Uterus (tissue), 4 donors: Measurements from ENCODE around the gene PIP4K2A. TPM values are rescaled to one million over a fixed set of nuclear protein-coding genes. Genes with fewer than 3 reads are reported as not detected.

ENCODE experiments used
- DNase-seq, 2 donors: peaks; one replicate each; pipeline ENCODE4 v3.0.0-alpha.2; 2019 to 2020
- H3K27ac ChIP-seq, 2 donors: fragments of 200-600 bp; sonication (generic); 1 replicate in 1 of 2; 2 replicates in 1 of 2; pipeline ENCODE4 v1.5.1; 2016 to 2018
- H3K27me3 ChIP-seq, 2 donors: fragments of 200-600 bp; sonication (generic); one replicate each; pipeline ENCODE4 v1.5.1; 2018 to 2019; ENCODE audit warnings: control low read depth in 1 of 2
- H3K36me3 ChIP-seq, 2 donors: fragments of 200-600 bp; sonication (generic); one replicate each; pipeline ENCODE4 v1.5.1; 2019; ENCODE audit warnings: control low read depth in 1 of 2
- H3K4me1 ChIP-seq, 2 donors: fragments of 200-600 bp; sonication (generic); one replicate each; pipeline ENCODE4 v1.5.1; 2018 to 2019; ENCODE audit warnings: control low read depth in 1 of 2
- H3K4me3 ChIP-seq, 2 donors: fragments of 200-600 bp; sonication (generic); 1 replicate in 1 of 2; 2 replicates in 1 of 2; pipeline ENCODE4 v1.5.1; 2018 to 2019; ENCODE audit warnings: mild to moderate bottlenecking in 1 of 2
- H3K9me3 ChIP-seq, 2 donors: fragments of 200-600 bp; sonication (generic); one replicate each; pipeline ENCODE4 v1.5.1; 2019; ENCODE audit warnings: control low read depth in 1 of 2
- POLR2A ChIP-seq, 2 donors: fragments of 450-650 bp; IDR thresholded peaks; one replicate each; pipeline ENCODE4 v1.6.1; 2016; ENCODE audit warnings: antibody characterized with exemption in 2 of 2, mild to moderate bottlenecking in 1 of 2, moderate library complexity in 1 of 2
- intact Hi-C: fragments of 100-400 bp; cut with DNase I; formaldehyde crosslinking; loops from one replicate; pipeline ENCODE4 v1.15.1; 2023; ENCODE audit warnings: low total_unique reads
- total RNA-seq, 4 donors: library from RNA; depleted of rRNA in 3 of 4; stranded (reverse); fragments of >200 nt in 3 of 4; gene quantifications; one replicate each; pipeline versions ENCODE4 v1.1.0 to v1.2.4, GENCODE V29; 2014 to 2023
- TF ChIP-seq, protein P1 (sequence below), 4 experiments: fragments of 200-600 bp in 2 of 4; fragments of 450-650 bp in 2 of 4; sonication (generic) in 2 of 4; IDR thresholded peaks; one replicate each; pipeline ENCODE4 v1.5.1; 2016 to 2019; ENCODE audit warnings: antibody characterized with exemption in 4 of 4, mild to moderate bottlenecking in 2 of 4, moderate library complexity in 1 of 4
- donor health status: DM: yes; HTN: yes; CAD: no.

Gene PIP4K2A
- total RNA-seq, 4 donors from 2014 or later: 17.4 to 42.4 (median 22.0) TPM

DNA sequence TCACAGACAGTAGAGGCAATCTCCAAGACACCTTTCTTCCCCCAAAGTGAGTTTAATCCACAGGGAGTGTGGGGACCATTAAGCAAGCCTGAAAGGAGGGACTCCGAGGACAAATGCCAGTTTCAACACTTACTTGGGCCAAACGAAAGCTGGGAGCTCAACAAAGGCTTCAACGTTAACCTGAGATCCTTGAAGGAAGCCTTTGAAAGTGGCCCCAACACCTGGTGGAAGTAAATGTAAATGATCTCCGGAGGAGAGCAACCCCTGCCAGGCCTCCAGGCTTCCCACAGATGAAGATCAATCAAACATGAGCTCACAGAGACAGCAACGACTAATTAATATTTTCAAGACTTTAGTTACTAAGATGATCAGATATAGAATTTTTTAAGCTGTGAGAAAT lies 103.8 kb downstream of the PIP4K2A start:
- no peak overlapping the region for H3K4me3 ChIP-seq
- TF ChIP-seq, protein P1, sequence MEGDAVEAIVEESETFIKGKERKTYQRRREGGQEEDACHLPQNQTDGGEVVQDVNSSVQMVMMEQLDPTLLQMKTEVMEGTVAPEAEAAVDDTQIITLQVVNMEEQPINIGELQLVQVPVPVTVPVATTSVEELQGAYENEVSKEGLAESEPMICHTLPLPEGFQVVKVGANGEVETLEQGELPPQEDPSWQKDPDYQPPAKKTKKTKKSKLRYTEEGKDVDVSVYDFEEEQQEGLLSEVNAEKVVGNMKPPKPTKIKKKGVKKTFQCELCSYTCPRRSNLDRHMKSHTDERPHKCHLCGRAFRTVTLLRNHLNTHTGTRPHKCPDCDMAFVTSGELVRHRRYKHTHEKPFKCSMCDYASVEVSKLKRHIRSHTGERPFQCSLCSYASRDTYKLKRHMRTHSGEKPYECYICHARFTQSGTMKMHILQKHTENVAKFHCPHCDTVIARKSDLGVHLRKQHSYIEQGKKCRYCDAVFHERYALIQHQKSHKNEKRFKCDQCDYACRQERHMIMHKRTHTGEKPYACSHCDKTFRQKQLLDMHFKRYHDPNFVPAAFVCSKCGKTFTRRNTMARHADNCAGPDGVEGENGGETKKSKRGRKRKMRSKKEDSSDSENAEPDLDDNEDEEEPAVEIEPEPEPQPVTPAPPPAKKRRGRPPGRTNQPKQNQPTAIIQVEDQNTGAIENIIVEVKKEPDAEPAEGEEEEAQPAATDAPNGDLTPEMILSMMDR (IDR thresholded peaks at IDR 0.05): no peak
- TF ChIP-seq POLR2A (IDR thresholded peaks at IDR 0.05): no peak
- no peaks in the 10 kb centered on the region for H3K9me3 ChIP-seq
- no peaks in the 10 kb centered on the region for H3K27me3 ChIP-seq
- intact Hi-C loops: no loop called here
- no peak for DNase-seq
- H3K4me1 ChIP-seq: no peaks in the 10 kb centered on the region
- no peaks in the 10 kb centered on the region for H3K36me3 ChIP-seq
- no peak overlapping the region for H3K27ac ChIP-seq

DNA sequence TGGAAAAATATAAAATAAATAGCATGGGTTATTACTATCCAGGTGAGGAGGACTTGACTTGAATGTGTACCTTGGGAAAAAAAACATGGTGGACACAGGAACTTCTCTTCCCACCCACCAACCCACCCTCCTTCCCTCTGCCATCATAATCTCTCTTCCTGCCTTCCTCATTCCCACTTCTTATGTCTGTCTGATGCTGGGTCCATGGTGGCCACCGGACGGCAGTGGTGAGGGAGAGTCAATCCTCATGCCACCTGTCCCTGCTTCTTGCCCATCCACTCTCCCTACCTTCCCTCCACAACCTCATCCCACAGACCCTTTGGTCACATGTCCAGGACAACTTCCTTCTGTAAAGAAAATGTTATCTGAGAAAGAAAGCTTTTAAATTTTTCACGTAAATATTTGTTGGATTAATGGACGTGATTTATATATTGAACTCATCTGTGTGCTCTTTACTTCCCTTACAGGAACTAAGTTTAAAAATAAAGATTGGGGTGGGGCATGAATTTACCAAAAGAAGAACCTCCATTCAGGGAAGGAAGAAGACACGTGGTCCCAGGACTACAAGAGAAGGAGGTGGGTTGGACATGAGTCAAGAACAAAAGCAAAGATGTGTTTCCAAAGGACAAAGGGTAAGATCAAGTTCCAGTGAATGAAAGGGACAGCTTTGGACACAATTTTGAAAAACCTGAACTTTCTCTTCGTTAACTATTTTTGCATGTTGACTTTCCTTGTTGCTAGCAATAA lies 104.5 kb downstream of the PIP4K2A start:
- H3K4me3 ChIP-seq: no peak overlapping the region
- no peak for DNase-seq
- intact Hi-C loops: no loop called here

GRCh38 chr10:22609251-22609650 lies 105.1 kb downstream of the PIP4K2A start:
- no peak for TF ChIP-seq POLR2A (IDR thresholded peaks at IDR 0.05)
- TF ChIP-seq, protein P1 (IDR thresholded peaks at IDR 0.05): no peak
- H3K36me3 ChIP-seq: no peaks in the 10 kb centered on the region
- DNase-seq: no peak
- no peak overlapping the region for H3K4me3 ChIP-seq
- no peak overlapping the region for H3K27ac ChIP-seq
- H3K9me3 ChIP-seq: no peaks in the 10 kb centered on the region
- H3K27me3 ChIP-seq: no peaks in the 10 kb centered on the region
- H3K4me1 ChIP-seq: no peaks in the 10 kb centered on the region
- intact Hi-C loops: no loop called here

More for the DNA sequence above, 104.5 kb downstream of the PIP4K2A start:
- H3K4me1 ChIP-seq: no peaks in the 10 kb centered on the region
- no peaks in the 10 kb centered on the region for H3K27me3 ChIP-seq
- no peak overlapping the region for H3K27ac ChIP-seq
- H3K36me3 ChIP-seq: no peaks in the 10 kb centered on the region
- H3K9me3 ChIP-seq: no peaks in the 10 kb centered on the region
- no peak for TF ChIP-seq POLR2A (IDR thresholded peaks at IDR 0.05)
- TF ChIP-seq, protein P1 (IDR thresholded peaks at IDR 0.05): no peak

GRCh38 chr10:22607261-22607660 lies 107.1 kb downstream of the PIP4K2A start:
- no peaks in the 10 kb centered on the region for H3K9me3 ChIP-seq
- H3K27me3 ChIP-seq: no peaks in the 10 kb centered on the region
- intact Hi-C loops: no loop called here
- no peaks in the 10 kb centered on the region for H3K4me1 ChIP-seq
- H3K27ac ChIP-seq: no peak overlapping the region
- no peak overlapping the region for H3K4me3 ChIP-seq
- TF ChIP-seq, protein P1 (IDR thresholded peaks at IDR 0.05): no peak
- TF ChIP-seq POLR2A (IDR thresholded peaks at IDR 0.05): no peak
- no peak for DNase-seq
- H3K36me3 ChIP-seq: no peaks in the 10 kb centered on the region

- H3K27ac ChIP-seq: no peak overlapping the region
- TF ChIP-seq, protein P1 (IDR thresholded peaks at IDR 0.05): no peak
- no peak for TF ChIP-seq POLR2A (IDR thresholded peaks at IDR 0.05)
- DNase-seq: no peak
- H3K36me3 ChIP-seq: no peaks in the 10 kb centered on the region
- H3K4me3 ChIP-seq: no peak overlapping the region
- intact Hi-C loops: no loop called here
- H3K9me3 ChIP-seq: no peaks in the 10 kb centered on the region
- H3K4me1 ChIP-seq: no peaks in the 10 kb centered on the region
- H3K27me3 ChIP-seq: no peaks in the 10 kb centered on the region
Observed at GRCh38 chr10:22606164-22606614, 108.2 kb downstream of the PIP4K2A start.
